Measurements from ENCODE around the gene ART4. TPM values are rescaled to one million over a fixed set of nuclear protein-coding genes. Genes with fewer than 3 reads are reported as not detected.
A peak's percentile ranks its signal among the peaks of the same experiment; 100 is the strongest.

The ART4 gene
- 7.8 and 12.5 TPM in 2 replicates for total RNA-seq
- polyA plus RNA-seq: 54.7 and 59.6 TPM in 2 replicates
- 40.7 and 47.9 TPM in 2 replicates for polyA plus RNA-seq (2011; cell fraction: cytosol; rRNA removed)
- 45.0 and 46.9 TPM in 2 replicates for polyA plus RNA-seq (2011; cell fraction: nucleus; rRNA removed)
- 24.8 and 41.3 TPM in 2 replicates for polyA plus RNA-seq (2012)
- 117 and 133 TPM in 2 replicates for polyA minus RNA-seq
- not detected for polyA minus RNA-seq (2011; cell fraction: cytosol; rRNA and poly(A)+ RNA removed)
- polyA minus RNA-seq (2011; cell fraction: nucleus; rRNA and poly(A)+ RNA removed): 139 and 193 TPM in 2 replicates
- percentile 75 among the genes with signal in this experiment for Bru-seq, nascent RNA
- percentile 58 among the genes with signal in this experiment for BruChase-seq, experiment 1, labeled RNA remaining after a 6-hour chase
- BruChase-seq, experiment 2, labeled RNA remaining after a 2-hour chase: percentile 65 among the genes with signal in this experiment
- long read RNA-seq, full-length matches to known transcripts: 21 of 21 reads
- long read RNA-seq, partial matches to known transcripts: 0 of 21 reads
- long read RNA-seq, other reads (novel, unspliced or antisense): 0 of 21 reads

- H3K4me2 ChIP-seq (ENCODE audit: insufficient read depth, low read length): peak within 1 kb of the TSS; percentile 98
- no TSS peak for BruUV-seq (replicated peaks)
- dilution Hi-C loops (cut with MboI; ENCODE audit: extremely low pct_ligation_motif_present, low sequenced_read_pairs) (no loop called here), intact Hi-C loops (cut with micrococcal nuclease) (loop anchor here (1.0 kb wide), 2 partner anchors 8 to 69 kb away; a partner anchor contains a TSS)
- H3K9me1 ChIP-seq (replicated peaks; ENCODE audit: control insufficient read depth, extremely low read depth, insufficient read depth, low read length): no peaks in the 10 kb centered on the region
- H3K9me3 ChIP-seq (replicated peaks; ENCODE audit: control insufficient read depth, insufficient read depth, low read length): no peaks in the 10 kb centered on the region
- POLR2A ChIA-PET: no interaction called here
- FAIRE-seq (peak; percentile 67), DNase-seq (ENCODE audit: low read depth, low spot score) (peak; percentile 96)
- H3K79me2 ChIP-seq (ENCODE audit: control insufficient read depth, insufficient read depth, low read length): peaks cover 18% of the 10 kb centered on the region
- peak within 1 kb of the TSS; percentile 75 for H2AFZ ChIP-seq (ENCODE audit: low read depth, low read length)
- peak within 1 kb of the TSS; percentile 22 to 85 (median 49) for H3K4me3 ChIP-seq (replicated peaks in 1 of 3; ENCODE audit: insufficient read depth in 1 of 3, low read depth in 1 of 3, low read length in 3 of 3)
- peak; percentile 28 for TF ChIP-seq MAX (IDR thresholded peaks at IDR 0.05; ENCODE audit: insufficient read depth, insufficient read length)
- no peak for TF ChIP-seq MYC (IDR thresholded peaks at IDR 0.05; ENCODE audit: low read depth, low read length)
- no peak for TF ChIP-seq JUN (IDR thresholded peaks at IDR 0.05; ENCODE audit: borderline replicate concordance, insufficient read depth, insufficient read length, low read depth)
- TF ChIP-seq EZH2 (IDR thresholded peaks at IDR 0.05; ENCODE audit: borderline replicate concordance, low read depth, low read length, severe bottlenecking): no peak
- peak; percentile 85 for TF ChIP-seq GATA2 (IDR thresholded peaks at IDR 0.05; ENCODE audit: insufficient read depth, insufficient read length, low read depth, low read length)
- peak; percentile 64 for TF ChIP-seq POLR2A (IDR thresholded peaks at IDR 0.05; ENCODE audit: low read depth, low read length)
- TF ChIP-seq FOS (IDR thresholded peaks at IDR 0.05; ENCODE audit: borderline replicate concordance, insufficient read depth, low read length): no peak
- peak; percentile 66 for TF ChIP-seq POLR2AphosphoS5 (IDR thresholded peaks at IDR 0.05; ENCODE audit: insufficient read depth, low read depth, low read length)
- TF ChIP-seq CTCF (IDR thresholded peaks at IDR 0.05; ENCODE audit: extremely low read depth in 1 of 2, insufficient read depth in 1 of 2, low read depth in 1 of 2, low read length in 2 of 2): no peak
- H3K36me3 ChIP-seq (ENCODE audit: control insufficient read depth in 2 of 2, extremely low read depth in 1 of 2, insufficient read depth in 2 of 2, low read length in 2 of 2): peaks cover 0 to 6% of the 10 kb centered on the region in 2 experiments
- H3K27me3 ChIP-seq (ENCODE audit: control insufficient read depth in 2 of 2, insufficient read depth in 2 of 2, low read length in 2 of 2): no peaks in the 10 kb centered on the region
- H3K27ac ChIP-seq (ENCODE audit: insufficient read depth, low read depth, low read length): peak within 1 kb of the TSS; percentile 60
- peaks cover 54% of the 10 kb centered on the region for H3K4me1 ChIP-seq (ENCODE audit: control insufficient read depth, extremely low read depth, insufficient read depth, low read length)
- CTCF ChIA-PET: interaction anchor here (0.7 to 3.4 kb wide), 6 partner anchors 10 to 378 kb away, joined by 3 to 17 read pairs (median 13); partner anchors contain the start of gene RERG
- peak within 1 kb of the TSS; percentile 86 for H3K9ac ChIP-seq (replicated peaks; ENCODE audit: extremely low read depth, insufficient read depth, low read length)
- no peaks in the 10 kb centered on the region for H4K20me1 ChIP-seq (replicated peaks; ENCODE audit: control insufficient read depth, extremely low read depth, insufficient read depth, low read length)
Observed at GRCh38 chr12:14843425-14843887, at the start of gene ART4. Gene ART4, minus strand, starts transcription at chr12:14843526. Its CDS starts 413 bp downstream, at chr12:14843113.
